K562 treated with DMSO at 1 percent for 24 hours (cell line): ENCODE results near the gene MAP1LC3B2. TPM values are rescaled to one million over a fixed set of nuclear protein-coding genes. Genes with fewer than 3 reads are reported as not detected.

ENCODE experiments used
- total RNA-seq: library from RNA; unstranded; fragments of 300-600 nt; gene quantifications from 2 replicates; pipeline ENCODE4 v1.2.3, GENCODE V29; 2022; ENCODE audit warnings: low read depth; ENCODE audit not compliant: insufficient read depth

Gene MAP1LC3B2
- total RNA-seq = 1.2 TPM in 1 of 2 replicates, not detected in the other

DNA sequence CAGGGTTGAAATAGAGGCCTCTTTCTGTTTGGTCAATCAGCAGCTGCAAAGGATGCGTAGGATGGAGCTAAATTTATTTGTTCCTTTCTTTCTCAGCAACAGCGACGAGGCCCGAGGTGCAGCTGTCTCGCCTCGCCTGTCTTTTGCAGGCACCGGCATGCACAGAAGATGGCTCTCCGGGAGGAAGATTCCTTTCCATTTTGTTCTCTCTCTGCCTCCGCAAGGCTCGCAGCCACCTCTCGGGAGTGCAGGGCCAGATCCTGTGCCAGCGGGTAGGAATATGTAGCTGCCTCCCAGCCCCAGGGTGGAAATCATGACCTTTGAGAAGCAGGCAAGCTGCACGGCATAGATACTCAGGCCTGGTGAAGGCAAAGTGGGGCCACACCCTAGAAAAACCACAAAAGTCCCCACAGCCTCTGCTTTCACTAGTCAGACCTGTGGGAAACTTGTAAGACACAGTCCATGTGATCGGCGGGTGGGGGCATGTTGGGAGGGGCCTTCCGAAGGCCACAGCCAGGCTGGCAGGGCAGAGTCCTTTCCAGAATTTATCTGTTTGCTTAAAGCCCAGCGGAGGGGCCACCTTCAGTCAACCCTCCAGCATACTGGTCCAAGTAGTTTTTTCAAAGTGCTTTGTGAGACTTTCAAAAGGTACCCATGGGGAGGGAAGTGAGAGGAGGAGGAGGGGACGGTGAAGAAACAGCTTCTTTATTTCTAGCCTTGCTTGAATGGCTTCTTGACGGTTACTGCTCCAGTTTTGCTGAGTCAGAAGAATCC is at the start of gene MAP1LC3B2:
Gene MAP1LC3B2 (plus strand): TSS at position 220 of the 774 bp plus-strand sequence. CDS start 16,562 bp downstream, outside the sequence.

Other genes with a start within 250 kb of the MAP1LC3B2 start
- 21.9 and 22.5 TPM in 2 replicates for gene SPRING1, start 178.7 kb downstream of the MAP1LC3B2 start, total RNA-seq
- gene RNFT2, start 178.9 kb downstream of the MAP1LC3B2 start, total RNA-seq = 5.8 and 8.7 TPM in 2 replicates